MM.1S (cell line): Measurements from ENCODE around the gene CCIN.

ENCODE experiments used
- DNase-seq: peaks from one replicate; pipeline ENCODE4 v3.0.0-alpha.2; 2015
- H2AFZ ChIP-seq: fragments of 300-600 bp; sonication (generic); 2 replicates; pipeline ENCODE4 v1.6.0; 2016; ENCODE audit warnings: antibody characterized with exemption, low read length
- H3F3A ChIP-seq: fragments of 300-600 bp; sonication (generic); 2 replicates; pipeline ENCODE4 v1.6.1; 2016; ENCODE audit warnings: mild to moderate bottlenecking, antibody characterized with exemption, low read length, moderate library complexity, mixed read lengths; ENCODE audit not compliant: insufficient read depth
- H3K27ac ChIP-seq: fragments of 300-600 bp; sonication (generic); 2 replicates; pipeline ENCODE4 v1.5.1; 2016; ENCODE audit warnings: mild to moderate bottlenecking, low read length
- H3K27me3 ChIP-seq: fragments of 300-600 bp; sonication (generic); replicated peaks from 2 replicates; pipeline ENCODE4 v1.6.0; 2016; ENCODE audit warnings: low read length; ENCODE audit not compliant: insufficient read depth
- H3K36me3 ChIP-seq: fragments of 300-600 bp; sonication (generic); replicated peaks from 2 replicates; pipeline ENCODE4 v1.6.1; 2016; ENCODE audit warnings: mild to moderate bottlenecking, low read length, mixed read lengths; ENCODE audit not compliant: insufficient read depth
- H3K4me1 ChIP-seq: fragments of 300-600 bp; sonication (generic); 2 replicates; pipeline ENCODE4 v1.6.1; 2016; ENCODE audit warnings: low read length, mixed read lengths
- H3K4me2 ChIP-seq: fragments of 300-600 bp; sonication (generic); 2 replicates; pipeline ENCODE4 v1.6.0; 2016; ENCODE audit warnings: low read depth, low read length
- H3K4me3 ChIP-seq: fragments of 300-600 bp; sonication (generic); 2 replicates; pipeline ENCODE4 v1.5.1; 2016; ENCODE audit warnings: low read length, mixed read lengths
- H3K79me2 ChIP-seq: fragments of 300-600 bp; sonication (generic); 2 replicates; pipeline ENCODE4 v1.6.1; 2016; ENCODE audit warnings: mixed run types, low read length, mixed read lengths
- H3K9ac ChIP-seq: fragments of 300-600 bp; sonication (generic); 2 replicates; pipeline ENCODE4 v1.6.1; 2016; ENCODE audit warnings: low read length, mixed read lengths
- H3K9me2 ChIP-seq: fragments of 300-600 bp; sonication (generic); replicated peaks from 2 replicates; pipeline ENCODE4 v1.6.1; 2016; ENCODE audit warnings: mild to moderate bottlenecking, low read length, mixed read lengths; ENCODE audit not compliant: insufficient read depth
- H3K9me3 ChIP-seq: fragments of 300-600 bp; sonication (generic); replicated peaks from 2 replicates; pipeline ENCODE4 v1.6.1; 2016; ENCODE audit warnings: mild to moderate bottlenecking, low read length, mixed read lengths; ENCODE audit not compliant: insufficient read depth
- H4K20me1 ChIP-seq: fragments of 300-600 bp; sonication (generic); 2 replicates; pipeline ENCODE4 v1.6.1; 2016; ENCODE audit warnings: mild to moderate bottlenecking, low read length, moderate library complexity, mixed read lengths; ENCODE audit not compliant: insufficient read depth
- EZH2 ChIP-seq: fragments of 300-600 bp; sonication (generic); optimal IDR thresholded peaks from 2 replicates; pipeline ENCODE3; 2017; ENCODE audit warnings: low read depth, mild to moderate bottlenecking, antibody characterized with exemption, low read length, mixed read lengths
- EZH2phosphoT487 ChIP-seq: fragments of 300-600 bp; sonication (generic); IDR thresholded peaks from 2 replicates; pipeline ENCODE4 v1.6.1; 2018; ENCODE audit warnings: antibody characterized with exemption, low read length
- TF ChIP-seq, protein P1 (sequence below): fragments of 300-600 bp; sonication (generic); IDR thresholded peaks from 2 replicates; pipeline ENCODE4 v1.5.1; 2016; ENCODE audit warnings: antibody characterized with exemption, low read length, mixed read lengths

Gene CCIN

DNA sequence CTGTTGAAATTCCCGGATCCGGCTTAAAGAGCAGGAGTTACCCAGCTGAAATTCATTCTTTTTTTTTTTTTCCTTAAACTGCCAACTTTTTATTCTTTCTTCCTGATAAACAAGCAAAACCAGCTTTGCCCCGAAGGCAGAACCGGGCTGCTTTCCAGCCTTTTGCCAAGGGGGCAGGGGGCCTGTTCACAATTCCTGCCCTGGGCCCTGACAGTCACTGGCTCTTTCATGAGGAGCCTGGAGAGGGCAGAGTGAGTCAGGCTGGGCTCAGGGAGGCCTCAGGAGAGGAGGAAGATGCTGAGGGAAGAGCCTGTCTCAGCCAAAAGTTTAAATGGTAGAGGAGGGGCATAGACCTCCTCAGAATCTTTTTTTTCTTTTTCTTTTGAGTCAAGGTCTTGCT lies 27.9 kb upstream of the CCIN start:
- Histone ChIP-seq H3K4me3 (no peak overlapping the region), H3K4me2 (no peak overlapping the region), H3K27ac (no peak overlapping the region)

DNA sequence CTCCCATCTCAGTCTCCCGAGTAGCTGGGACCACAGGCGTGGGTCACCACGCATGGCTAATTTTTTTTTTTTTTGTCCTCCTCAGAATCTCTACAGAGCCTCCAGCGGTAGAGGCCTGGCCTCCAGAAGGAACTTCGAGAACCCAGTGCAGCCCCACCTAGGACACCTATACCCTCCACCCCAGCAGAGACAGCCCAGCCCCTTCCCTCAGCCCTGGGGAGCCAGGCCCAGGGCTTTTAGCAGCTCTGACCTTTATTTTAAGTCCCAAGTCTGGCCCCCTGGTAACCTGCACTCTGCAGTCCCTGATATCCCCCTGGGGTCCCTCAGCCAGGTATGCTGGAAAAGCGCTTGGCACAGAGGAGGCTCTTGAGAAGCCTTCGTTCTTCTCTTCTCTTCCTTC lies 27.4 kb upstream of the CCIN start:
- Histone ChIP-seq H3K27ac (no peak overlapping the region), H3K9me2 (no peaks in the 10 kb centered on the region), H3F3A (peaks cover 18% of the 10 kb centered on the region), H4K20me1 (no peaks in the 10 kb centered on the region), H3K4me3 (no peak overlapping the region), H3K9me3 (no peaks in the 10 kb centered on the region), H3K36me3 (no peaks in the 10 kb centered on the region), H3K27me3 (no peaks in the 10 kb centered on the region), H2AFZ (no peak overlapping the region), H3K79me2 (peaks cover 30% of the 10 kb centered on the region), H3K4me2 (no peak overlapping the region), H3K4me1 (peaks cover 64% of the 10 kb centered on the region), H3K9ac (no peak overlapping the region)
- DNase-seq = no peak
- TF ChIP-seq, protein P1, sequence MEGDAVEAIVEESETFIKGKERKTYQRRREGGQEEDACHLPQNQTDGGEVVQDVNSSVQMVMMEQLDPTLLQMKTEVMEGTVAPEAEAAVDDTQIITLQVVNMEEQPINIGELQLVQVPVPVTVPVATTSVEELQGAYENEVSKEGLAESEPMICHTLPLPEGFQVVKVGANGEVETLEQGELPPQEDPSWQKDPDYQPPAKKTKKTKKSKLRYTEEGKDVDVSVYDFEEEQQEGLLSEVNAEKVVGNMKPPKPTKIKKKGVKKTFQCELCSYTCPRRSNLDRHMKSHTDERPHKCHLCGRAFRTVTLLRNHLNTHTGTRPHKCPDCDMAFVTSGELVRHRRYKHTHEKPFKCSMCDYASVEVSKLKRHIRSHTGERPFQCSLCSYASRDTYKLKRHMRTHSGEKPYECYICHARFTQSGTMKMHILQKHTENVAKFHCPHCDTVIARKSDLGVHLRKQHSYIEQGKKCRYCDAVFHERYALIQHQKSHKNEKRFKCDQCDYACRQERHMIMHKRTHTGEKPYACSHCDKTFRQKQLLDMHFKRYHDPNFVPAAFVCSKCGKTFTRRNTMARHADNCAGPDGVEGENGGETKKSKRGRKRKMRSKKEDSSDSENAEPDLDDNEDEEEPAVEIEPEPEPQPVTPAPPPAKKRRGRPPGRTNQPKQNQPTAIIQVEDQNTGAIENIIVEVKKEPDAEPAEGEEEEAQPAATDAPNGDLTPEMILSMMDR = no peak
- TF ChIP-seq EZH2 (no peak), EZH2phosphoT487 (no peak)

More for the DNA sequence above, 27.9 kb upstream of the CCIN start:
- Histone ChIP-seq H3K27me3 (no peaks in the 10 kb centered on the region), H3F3A (peaks cover 16% of the 10 kb centered on the region), H3K4me1 (peaks cover 64% of the 10 kb centered on the region), H3K9me3 (no peaks in the 10 kb centered on the region), H3K9ac (no peak overlapping the region), H2AFZ (no peak overlapping the region), H3K79me2 (peaks cover 30% of the 10 kb centered on the region), H3K36me3 (no peaks in the 10 kb centered on the region), H4K20me1 (no peaks in the 10 kb centered on the region), H3K9me2 (no peaks in the 10 kb centered on the region)
- TF ChIP-seq, protein P1 = no peak; the same call in 1 of the 2 replicates
- no peak for TF ChIP-seq EZH2
- TF ChIP-seq EZH2phosphoT487 = no peak
- DNase-seq = no peak

DNA sequence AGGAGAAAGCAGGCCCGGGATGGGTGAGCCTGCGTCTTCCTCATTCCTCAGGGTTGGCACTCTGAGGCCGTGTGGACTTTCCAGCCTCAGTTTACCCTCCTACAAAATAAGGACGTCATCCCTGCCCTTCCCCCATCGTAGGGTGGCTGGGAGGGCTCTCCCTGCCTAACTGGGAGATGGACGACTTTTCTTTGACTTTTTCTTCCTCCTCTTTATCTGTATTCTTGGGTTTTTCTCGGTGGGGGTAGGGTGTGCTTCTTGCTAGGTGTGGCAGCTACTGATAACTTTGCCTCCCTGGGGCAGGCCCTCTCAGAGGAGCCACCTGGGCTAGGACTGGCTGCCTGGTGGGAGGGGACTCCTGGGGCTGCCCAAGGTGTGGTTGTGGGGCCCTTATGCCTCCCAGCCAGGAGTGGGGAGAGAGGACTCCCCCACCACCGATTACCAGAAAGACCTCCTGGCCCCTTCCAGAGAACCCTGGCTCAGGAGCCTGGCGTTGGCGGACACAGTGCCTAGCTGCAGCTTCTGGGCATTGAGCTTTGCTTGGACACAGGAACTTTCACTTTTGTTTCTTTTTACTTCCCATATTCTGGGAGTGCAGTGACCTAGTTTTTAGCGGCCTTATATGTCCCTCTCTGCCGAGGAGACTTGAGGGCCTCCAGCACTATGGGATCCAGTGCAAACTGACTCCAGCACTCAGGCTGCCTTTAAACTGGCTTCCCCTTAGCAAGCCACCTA lies 26.5 kb upstream of the CCIN start:
- no peaks in the 10 kb centered on the region for H3K9me2 ChIP-seq
- H3F3A ChIP-seq = peaks cover 18% of the 10 kb centered on the region
- H3K4me3 ChIP-seq = no peak overlapping the region
- no peaks in the 10 kb centered on the region for H3K9me3 ChIP-seq
- no peak overlapping the region for H2AFZ ChIP-seq
- TF ChIP-seq, protein P1 = no peak
- TF ChIP-seq EZH2 (no peak), EZH2phosphoT487 (no peak)
- H3K4me1 ChIP-seq = peaks cover 62% of the 10 kb centered on the region
- H3K36me3 ChIP-seq = no peaks in the 10 kb centered on the region
- H3K4me2 ChIP-seq = peak overlapping the region; percentile 8; the same call in 1 of the 2 replicates
- DNase-seq = no peak
- no peak overlapping the region for H3K9ac ChIP-seq
- H3K27ac ChIP-seq = no peak overlapping the region
- H3K27me3 ChIP-seq = no peaks in the 10 kb centered on the region
- no peaks in the 10 kb centered on the region for H4K20me1 ChIP-seq
- peaks cover 23% of the 10 kb centered on the region; the same call in 1 of the 2 replicates for H3K79me2 ChIP-seq
